Lower leg skin (tissue), 3 donors: ENCODE measurements around the gene GIT2.

Source experiments
- POLR2A ChIP-seq, 2 donors: fragments of 450-650 bp; IDR thresholded peaks; one replicate each; pipeline ENCODE4 v1.6.1; 2016 to 2017; ENCODE audit warnings: antibody characterized with exemption in 2 of 2, mild to moderate bottlenecking in 1 of 2, moderate library complexity in 1 of 2
- TF ChIP-seq, protein P1 (sequence below), 3 donors: fragments of 450-650 bp; IDR thresholded peaks; one replicate each; pipeline ENCODE4 v1.5.1; 2016; ENCODE audit warnings: antibody characterized with exemption in 3 of 3, mild to moderate bottlenecking in 3 of 3, moderate library complexity in 2 of 3

GRCh38 chr12:109932878-109933503, 63.2 kb downstream of the GIT2 start:
- TF ChIP-seq, protein P1, sequence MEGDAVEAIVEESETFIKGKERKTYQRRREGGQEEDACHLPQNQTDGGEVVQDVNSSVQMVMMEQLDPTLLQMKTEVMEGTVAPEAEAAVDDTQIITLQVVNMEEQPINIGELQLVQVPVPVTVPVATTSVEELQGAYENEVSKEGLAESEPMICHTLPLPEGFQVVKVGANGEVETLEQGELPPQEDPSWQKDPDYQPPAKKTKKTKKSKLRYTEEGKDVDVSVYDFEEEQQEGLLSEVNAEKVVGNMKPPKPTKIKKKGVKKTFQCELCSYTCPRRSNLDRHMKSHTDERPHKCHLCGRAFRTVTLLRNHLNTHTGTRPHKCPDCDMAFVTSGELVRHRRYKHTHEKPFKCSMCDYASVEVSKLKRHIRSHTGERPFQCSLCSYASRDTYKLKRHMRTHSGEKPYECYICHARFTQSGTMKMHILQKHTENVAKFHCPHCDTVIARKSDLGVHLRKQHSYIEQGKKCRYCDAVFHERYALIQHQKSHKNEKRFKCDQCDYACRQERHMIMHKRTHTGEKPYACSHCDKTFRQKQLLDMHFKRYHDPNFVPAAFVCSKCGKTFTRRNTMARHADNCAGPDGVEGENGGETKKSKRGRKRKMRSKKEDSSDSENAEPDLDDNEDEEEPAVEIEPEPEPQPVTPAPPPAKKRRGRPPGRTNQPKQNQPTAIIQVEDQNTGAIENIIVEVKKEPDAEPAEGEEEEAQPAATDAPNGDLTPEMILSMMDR (IDR thresholded peaks at IDR 0.05), result no peak
- no peak for TF ChIP-seq POLR2A (IDR thresholded peaks at IDR 0.05)
